Kidney glomerular epithelial cell (primary cell): Measurements from ENCODE around the gene CCDC141.

Experiments
- DNase-seq: peaks from one replicate; lab custom pipeline; 2025; lab: John Stamatoyannopoulos, UW

Gene CCDC141

DNA sequence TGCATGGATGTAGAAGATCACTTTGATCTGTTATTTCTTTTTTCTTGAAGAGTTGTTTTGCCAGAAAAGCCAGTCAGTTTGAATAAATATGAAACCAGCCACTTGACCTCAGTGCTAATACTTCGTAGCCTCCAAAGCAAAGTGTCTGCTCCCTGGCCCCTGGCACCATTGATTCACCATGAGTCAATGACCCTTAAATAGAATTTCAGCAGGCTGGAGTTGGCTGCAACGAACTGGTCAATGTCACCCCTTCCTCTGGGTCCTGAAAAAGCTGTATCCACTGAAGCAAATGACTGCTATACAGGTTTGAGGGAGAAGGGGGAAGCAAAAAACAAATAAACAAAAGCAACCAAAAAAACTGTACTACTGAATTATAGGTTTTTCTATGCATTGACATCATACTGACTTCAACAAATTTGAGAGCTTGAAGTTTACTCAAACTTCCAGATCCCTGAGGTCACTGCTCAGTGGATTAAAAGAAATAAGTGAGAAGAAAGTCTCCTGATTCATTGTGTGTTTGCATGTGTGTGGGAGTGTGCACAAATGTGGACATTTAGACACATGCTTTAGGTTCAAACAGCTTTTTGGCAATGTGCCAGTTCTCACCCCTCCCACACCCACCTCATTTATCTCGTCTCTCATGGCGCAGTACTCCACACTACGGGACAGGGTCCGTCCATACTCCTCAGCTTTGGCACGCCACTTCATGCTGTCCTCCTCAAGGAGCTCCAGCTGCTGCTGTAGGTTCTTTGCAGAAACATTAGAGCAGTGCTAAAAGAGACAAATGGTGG lies 184.6 kb downstream of the CCDC141 start:
- DNase-seq, result no peak

DNA sequence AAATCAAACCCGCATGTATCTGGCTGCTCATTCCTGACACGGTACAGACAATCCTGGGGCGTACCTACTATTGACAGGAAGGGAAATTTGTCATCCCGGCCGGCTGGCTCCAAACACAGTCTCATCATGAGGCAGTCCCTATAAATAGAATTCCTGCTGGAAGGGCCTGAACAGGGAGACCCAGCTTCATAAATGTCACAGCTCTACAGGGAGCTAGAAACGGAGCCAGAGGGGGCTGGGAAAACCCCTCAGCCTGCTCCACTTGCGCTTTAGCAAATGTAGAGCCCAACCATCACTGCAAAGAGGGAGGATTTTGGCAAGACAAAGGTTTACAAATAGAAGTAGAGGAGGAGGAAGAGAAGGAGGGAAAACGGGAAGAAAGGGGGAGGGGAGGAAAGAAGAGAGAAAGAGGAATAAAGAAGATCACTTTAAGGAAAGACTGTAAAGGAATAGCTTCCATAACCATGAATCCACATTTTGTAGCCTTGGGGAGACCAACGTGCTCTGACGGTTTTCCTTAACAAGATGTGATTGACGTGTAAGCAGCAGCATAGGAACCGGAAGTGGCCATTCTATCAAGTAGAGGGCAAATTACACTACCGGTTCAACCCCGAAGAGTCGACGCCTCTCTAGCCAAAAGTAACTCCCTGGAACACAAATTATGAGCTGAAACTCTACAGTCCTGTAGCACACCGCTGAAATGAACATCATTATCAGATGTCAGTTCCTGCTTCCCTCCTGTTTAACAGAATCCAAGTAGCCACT lies 185.9 kb downstream of the CCDC141 start:
- DNase-seq, result no peak

DNA sequence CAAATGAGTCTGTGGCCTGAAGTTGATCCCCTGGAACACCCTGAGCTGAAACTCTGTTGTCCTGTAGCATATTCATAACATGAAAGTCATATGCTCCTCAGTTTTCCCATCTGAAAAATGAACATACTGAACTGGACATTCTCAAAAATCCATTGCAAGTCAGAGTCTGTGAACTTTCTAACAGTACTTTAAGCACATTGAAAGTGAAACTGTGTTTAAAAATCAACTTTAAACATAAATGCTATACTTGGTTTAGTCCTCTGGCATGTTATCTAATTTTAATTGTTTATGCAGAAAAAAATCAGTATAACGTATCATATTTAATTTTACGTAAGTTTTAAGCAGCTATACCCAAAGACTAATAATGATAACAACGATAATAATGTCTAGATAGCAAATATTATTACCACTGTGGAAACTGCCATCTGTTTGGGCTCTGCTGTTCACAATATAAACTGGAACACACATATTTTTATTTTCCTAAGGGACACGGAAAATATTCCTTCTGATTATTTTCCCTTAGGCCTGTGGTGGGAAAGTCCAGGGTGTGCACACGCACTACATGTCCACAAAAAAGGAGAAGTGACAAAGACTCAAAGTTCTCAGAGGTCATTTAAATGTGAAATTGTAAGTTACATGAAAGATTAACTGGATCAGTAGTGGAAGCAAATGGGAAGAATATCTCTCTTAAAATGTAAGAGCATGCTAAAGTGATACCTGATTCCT lies 186.6 kb downstream of the CCDC141 start:
- no peak for DNase-seq

DNA sequence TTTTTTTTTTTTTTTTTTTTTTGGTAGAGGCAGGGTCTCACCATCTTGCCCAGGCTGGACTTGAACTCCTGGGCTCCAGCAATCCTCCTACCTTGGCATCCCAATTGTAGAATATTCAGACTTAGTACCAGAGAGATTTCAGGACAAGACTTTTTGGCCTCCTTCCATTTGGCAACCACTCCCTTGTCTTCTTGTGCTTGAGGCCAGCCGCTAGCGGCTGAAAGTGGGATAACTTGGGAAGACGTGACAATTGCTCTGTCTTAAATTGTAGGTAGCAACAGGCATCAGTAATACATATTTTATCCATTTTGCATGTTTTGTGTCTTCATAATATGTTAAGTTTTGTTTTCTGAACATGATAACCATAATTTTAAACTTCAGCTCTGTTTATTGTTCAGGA lies 189.4 kb downstream of the CCDC141 start:
- DNase-seq, result no peak

DNA sequence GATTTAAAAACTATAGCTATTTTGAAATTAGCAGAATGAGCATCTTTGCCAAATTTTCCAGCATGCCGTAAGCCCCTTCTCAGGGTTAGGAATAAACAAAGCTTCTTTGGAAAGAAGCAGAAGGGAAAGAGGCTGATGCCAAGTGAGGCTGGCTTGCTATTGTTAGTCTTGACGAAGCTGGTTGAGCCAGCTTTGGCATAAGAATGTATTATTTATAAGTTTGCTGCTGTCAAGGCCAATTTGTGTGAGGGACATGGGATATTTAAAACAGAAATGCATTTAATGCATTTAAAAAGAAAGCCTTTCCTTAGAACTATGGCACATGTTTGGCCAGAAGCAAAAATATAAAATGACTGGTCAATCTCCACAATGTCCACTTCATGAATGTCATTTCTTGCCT lies 190.2 kb downstream of the CCDC141 start:
- no peak for DNase-seq

DNA sequence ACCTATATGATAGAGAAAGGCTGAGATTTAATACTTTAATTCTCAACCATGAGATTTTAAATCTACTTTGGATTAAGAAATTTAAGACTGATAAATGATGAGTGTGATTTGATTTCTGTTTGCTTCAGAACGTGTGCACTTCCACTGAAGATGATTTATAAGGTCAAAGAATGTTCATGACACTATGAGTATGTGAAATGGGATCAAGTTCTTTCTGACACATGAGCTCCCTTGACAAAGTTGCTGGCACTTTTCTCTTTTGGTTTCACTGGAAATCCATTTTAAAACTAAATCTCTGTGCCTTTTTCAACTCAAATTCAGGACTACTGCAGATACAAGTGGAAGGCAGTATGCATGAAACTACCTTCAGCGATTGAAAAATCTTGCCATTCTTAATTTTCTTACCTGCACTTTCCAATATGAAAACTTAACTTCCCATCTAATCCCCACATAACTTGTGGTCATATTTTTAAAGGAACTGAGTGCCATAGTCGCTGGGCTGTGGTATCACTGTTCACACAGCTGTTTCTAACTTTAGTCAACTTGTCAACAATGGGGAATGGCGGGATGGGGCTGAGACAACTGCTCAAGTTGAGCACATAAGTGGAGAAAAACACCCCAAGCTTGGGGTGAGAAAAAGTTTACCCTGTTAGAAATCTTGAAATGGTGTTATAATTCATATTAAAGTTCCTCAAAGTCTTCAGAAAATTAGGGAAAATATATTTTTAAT lies 190.9 kb downstream of the CCDC141 start:
- no peak for DNase-seq

DNA sequence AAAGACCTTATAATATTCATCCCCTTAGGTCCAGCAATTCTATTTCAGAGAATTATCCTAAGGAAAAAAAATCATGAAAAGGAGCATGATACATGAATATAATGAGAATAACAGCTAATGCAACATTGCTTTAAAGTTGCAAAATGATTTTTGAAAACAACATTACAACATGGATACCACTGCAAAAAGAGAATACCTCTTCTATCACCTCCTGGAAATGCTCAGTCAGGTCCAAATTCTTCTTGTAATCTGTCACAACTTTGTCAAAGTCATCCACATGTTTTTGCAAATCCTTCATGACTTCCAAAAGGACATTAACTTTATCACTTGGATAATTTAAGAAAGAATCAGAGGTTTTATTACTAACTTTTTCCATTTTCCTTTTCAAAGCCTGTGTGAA lies 194.8 kb downstream of the CCDC141 start:
- no peak for DNase-seq

DNA sequence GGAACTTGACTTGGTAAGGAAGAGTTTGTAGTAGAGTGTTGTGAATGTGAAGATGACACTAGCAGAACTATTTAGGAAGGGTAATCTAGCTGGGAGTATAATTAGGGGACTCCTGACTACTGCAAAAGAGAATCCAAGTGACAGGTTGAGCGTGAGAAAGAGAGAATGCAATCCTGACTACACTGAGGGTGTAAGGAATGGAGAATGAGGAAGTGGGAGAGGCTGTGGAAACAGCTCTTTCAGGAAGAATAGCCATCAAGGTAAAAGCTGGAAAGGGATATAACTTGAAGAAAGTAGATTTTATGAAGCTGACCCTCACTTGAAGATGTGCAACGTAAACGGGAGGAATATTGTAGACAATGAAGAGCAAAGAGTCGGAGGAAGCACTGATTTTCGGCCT lies 201.6 kb downstream of the CCDC141 start:
- DNase-seq, result no peak

DNA sequence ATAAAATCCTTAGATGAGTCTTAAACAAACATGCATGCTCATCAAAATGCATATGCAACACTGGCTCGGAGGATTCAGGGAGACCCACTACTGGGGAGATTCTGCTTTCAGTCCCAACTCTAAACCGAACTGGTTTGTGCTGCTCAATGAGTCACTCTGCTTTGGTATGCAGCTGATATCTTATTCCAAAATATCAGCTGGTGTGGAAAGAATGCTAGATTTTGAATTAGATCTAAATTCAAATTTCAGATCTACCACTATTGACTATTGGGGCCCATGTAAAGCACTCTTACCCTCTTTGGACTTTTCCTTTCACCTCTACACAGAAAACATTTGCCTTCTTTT lies 203.5 kb downstream of the CCDC141 start:
- DNase-seq, result no peak

DNA sequence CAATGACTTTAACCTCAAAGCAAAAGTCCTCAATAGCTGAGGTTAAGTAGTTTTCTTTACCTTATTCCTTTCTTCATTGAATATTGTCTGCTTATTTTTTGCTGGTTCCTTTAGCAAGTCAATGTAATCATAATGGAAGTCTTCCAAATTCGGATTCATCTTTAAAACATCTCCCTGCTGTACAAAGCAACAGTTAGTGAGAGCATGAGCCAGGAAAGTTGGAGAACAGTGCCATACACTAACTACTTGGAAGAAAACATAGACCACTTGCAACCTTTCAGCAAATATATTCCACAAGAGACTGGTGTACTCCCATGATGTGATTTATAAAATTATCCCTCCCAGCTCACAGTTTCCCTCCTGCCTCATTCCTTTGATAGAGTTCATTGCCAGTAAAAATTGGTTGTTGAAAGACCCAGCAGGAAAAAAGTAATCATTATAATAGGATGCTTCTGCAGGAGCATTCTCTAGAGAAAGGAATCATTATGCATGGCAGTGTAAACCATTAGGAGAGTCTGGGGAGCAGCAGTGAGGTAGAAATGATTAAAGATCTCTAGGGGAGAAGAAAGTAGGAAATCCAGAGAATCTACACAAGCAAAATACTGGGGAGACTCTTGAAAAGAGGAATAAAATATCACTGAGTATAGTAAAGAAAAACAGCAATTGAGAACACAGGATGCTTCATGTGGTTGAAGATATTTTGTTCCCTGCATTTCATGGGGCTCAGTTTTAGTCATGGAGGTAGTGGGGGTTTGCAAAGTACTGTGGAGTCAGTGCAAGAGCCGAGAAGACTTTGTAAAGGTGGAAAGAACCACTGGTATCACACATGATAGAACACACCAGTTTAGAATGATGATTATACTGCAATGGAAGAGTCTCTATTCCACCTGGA lies 204.1 kb downstream of the CCDC141 start:
- DNase-seq, result no peak

DNA sequence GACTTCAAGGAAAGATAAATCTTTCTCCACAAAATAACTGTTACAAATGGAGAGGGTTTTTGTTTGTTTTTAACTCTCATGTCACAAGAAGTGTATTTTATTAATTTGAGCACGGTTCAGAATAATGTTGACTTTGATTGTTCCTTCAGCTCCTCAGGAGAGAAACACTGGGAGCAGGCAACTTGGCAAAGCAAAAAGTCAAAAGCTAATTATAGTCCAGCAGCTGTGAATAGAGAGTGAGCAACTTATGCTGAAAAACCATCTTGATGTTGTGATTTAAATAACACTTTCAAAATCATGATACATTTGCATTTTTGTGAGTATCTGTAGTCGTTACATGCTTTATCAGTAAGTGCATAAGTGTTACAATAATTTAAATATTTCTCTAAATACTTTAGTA lies 205.2 kb downstream of the CCDC141 start:
- DNase-seq, result no peak

DNA sequence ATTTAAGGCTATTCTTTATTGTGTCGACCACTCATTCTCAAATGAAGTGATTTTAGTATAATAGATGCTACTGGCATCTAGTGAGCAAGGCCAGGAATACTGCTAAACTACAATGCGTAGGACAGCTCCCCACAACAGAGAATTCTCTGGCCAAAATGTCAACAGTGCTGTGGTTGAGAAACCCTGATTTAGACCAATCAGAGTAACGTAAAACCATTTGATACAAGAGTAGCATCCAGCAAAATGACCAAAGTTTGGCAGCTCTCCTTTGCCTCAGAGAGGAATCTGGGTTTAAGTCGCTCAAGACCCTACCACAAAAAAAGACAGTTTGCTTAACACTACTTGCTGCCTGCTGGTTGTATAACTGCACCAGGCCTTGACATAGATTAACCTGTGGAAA lies 205.7 kb downstream of the CCDC141 start:
- DNase-seq, result no peak

DNA sequence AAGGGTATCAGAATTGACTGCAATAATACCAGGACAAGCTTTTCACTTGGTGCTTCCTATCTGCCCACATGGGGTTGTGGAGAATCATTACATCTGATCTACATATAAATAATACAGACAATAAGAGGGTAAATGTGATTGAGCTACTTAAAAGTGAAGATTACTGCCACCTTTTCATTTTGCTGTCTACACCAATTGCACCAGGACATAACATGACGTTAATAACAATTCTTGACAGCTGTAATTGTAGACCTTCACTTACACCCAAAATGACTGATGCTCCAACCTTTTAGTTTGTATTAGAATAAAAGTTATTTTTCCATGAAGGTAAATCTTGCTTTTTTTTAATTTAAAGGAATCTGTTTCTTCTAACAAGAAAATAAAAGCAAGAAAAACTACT lies 206.2 kb downstream of the CCDC141 start:
- no peak for DNase-seq

DNA sequence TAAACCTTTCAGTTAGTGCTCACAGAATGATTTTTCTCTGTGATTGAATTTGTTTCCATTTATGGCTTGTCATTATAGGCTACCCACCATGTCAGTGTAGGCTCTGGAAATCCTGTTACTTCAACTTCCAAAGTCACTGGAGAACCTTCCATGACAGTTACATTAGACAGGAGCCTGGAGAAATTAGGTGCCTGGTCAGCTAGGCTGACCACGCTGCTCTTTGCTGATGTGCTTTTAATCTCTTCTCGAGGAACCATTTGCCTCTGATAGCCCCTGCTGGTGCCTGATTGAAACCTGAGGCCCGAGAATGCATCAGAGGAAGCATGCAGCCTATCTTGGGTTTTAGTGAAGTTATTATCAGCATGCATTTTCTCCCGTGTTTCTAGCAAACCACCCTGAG lies 213.1 kb downstream of the CCDC141 start:
- no peak for DNase-seq

DNA sequence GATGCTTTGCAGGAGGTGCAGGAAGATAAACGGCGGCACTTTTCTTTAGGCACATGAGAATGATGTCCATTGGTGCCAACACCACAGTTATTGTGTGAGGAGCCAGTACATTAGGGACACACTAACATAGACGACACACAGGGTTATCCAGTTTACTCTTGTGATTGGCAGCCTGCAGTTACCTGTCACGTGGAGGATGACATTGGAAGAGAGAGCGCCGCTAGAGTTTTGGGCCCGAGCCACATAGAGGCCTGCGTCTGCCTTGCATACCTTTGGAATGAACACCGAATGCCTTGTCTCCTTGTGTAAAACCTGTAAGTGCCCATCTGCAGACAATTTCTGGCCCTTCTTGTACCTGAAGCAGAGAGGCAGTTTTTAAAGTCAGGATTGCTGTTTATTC lies 215.9 kb downstream of the CCDC141 start:
- DNase-seq, result no peak

DNA sequence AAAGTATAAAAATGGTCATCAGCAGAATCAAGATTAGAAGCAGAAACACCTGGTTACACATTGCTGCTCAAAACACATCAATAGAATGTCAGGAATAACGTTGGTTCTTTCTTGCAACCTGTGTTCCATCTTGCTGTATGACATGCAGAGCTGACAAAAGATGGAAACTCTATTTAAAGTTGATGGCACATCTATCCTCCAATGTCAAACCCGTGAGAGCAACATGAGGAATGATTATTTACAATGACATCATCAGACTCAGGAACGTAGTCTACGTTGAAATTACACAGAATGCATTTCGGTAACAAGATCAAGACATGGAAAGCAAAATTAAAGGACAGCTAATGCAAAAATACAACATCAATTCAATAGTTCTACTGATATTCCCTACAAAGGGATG lies 216.6 kb downstream of the CCDC141 start:
- DNase-seq, result no peak

DNA sequence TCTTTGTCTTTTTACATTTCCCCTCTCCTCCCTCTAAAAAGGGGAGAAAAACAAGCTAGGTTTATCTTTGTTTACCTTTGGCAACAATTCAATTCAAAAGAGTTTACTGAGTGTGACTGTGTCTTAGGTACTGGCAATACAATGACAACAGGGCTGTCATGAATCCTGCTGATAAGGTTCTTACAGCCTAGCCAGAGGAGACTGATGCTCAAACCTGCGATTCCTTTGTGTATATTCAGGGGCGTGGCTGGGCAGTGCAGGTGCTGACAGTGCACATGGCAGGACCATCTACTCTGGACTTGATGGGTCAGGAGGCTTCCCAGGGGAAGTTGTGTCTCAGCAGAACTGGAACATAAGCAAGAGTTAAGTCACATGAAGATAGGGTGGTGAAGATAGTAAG lies 219.5 kb downstream of the CCDC141 start:
- no peak for DNase-seq

DNA sequence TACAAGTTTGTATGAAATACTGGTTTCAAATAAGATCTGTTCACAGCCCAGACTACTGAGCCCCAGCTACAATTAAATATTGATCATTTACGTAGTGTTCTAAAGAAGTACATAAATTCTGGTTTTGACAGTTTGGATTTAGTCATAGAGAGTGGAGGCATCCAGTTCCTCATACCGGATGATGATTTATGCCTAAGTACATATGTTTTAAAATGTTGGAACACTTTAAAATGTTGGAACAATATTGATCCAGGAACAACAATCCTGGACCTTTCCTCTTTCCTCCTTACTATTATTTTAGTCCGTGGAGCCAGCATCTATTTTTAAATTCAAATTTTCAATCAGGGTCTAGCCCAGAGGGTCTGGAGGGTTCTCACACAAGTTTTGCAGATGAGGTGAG lies 220.0 kb downstream of the CCDC141 start:
- no peak for DNase-seq

DNA sequence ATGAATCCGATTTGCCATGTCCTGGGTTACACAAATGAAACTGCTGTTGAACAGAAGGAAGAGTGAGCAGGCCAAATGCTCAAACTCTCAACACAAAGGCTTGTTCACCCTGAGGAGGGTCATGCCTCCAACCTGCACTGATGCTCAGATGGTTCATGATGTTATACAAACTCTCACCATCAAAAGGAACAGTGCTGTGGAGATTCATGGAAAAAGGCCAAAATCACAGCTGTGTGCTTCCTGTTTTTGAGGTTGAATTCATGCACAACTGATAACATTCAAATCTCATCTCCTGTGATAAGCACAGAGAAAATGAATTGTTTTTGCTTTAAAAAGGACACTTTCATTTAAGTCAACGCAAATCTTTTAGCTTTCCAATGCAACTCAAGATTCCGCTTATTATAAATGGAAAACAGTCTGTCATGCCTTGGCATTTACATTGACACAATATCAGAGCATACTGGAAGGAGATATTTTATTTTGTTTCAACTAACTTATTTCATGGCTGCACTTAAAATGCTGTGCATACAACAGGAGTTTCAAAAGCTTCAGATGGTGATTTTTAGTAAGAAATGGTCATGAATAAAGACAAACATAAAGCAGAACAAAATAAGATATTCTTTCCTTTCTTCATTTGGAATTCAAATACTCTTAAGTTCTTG lies 220.5 kb downstream of the CCDC141 start:
- DNase-seq, result no peak

DNA sequence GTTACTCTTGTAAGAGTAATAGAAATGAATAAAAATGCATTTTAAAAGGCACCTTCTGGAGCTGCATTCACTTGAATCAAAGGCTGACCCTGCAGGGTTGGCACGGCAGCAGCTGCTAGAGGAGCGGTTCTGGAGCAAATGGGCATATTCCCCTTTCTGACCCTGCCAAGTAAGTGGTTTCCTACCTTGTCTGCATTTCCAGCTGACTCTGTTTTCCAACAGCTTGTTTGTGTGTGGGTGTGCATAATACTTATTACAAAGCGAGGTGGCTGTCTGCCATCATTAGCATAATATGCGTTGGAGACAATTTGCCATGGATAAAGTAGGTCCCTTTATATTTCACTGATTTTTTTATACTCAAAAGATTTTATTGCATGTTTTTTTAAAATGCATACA lies 221.5 kb downstream of the CCDC141 start:
- DNase-seq, result no peak
